GM21447 (cell line): Measurements from ENCODE around the gene EEPD1.
"Not testable (repeated sequence)": the region's sequence is repeated elsewhere in the genome, so short reads cannot be mapped to it uniquely, and the experiment has no call there.

Experiments used
- ATAC-seq: cut with Tn5 transposase; IDR thresholded peaks from one replicate; pipeline ENCODE4 v1.9.1; 2021; ENCODE audit not compliant: unreplicated experiment

EEPD1 gene

GRCh38 chr7:36314491-36314890, 161.4 kb downstream of the EEPD1 start:
- no peak for ATAC-seq

DNA sequence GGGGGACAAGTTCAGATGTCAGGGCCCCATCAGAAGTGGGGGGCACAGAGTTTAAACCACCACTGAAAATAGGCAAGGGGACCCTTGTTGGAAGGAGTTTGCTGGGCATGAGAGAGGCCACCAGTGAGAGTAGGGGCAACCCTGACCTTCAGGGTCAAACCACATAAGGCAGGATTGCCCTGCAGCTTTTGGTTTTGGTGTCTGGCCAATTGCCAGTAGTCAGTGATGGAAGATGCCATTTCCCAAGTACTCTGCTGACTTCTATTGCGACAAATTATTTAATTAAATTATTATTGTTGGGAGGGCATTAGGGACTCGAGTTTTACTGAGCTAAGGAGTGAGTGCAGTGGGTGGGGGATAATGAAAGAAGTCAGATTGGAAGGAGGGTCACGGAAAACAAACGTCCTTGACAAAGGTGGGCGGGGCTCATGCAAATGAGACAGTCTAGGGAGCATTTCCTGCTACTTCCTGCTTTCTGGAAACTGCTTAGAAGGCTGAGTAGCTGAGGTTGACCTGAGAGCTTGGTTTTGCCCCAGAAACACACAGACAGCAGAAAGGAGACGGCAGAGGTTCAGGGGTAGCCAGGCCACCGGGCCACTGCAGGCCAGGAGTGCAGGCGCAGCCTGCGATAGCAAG, 162.4 kb downstream of the EEPD1 start:
- ATAC-seq = no peak

- no peak for ATAC-seq
Observed at GRCh38 chr7:36316319-36316718, 163.3 kb downstream of the EEPD1 start.

DNA sequence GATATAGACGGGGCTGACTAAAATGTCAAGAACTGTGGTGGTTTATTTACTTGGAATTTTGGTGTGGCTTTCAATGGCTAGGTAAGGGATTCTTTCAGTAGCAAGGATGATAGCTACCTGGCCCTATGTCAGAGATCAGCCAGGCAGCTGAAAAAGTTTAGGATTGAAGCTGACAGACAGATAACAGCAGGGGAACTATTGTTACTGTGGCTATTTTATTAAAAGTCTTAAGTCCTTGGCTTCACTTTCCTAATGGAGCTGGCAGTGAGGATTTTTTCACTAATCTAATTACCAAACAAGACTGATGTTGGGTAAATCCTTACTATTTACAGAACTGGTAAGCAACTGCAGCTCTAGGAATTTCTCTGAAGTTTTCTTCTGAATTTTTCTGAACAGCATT, 164.2 kb downstream of the EEPD1 start:
- ATAC-seq = no peak

DNA sequence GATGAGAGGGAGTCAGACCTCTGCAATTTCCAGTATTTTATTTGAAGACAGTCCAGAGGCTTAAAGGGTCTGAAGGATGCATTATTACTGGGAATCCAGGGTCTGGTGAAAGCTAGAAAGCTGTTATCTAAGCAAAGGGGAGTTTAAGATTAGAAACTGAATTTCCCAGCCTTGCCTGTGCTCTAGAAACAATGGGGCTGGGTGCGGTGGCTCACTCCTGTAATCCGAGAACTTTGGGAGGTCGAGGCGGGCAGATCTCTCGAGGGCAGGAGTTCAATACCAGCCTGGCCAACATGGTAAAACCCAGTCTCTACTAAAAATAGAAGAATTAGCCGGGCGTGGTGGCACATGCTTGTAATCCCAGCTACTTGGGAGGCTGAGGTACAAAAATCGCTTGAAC, 165.1 kb downstream of the EEPD1 start:
- no peak for ATAC-seq

- not testable (repeated sequence) for ATAC-seq
Observed at GRCh38 chr7:36321284-36321683, 168.2 kb downstream of the EEPD1 start.

DNA sequence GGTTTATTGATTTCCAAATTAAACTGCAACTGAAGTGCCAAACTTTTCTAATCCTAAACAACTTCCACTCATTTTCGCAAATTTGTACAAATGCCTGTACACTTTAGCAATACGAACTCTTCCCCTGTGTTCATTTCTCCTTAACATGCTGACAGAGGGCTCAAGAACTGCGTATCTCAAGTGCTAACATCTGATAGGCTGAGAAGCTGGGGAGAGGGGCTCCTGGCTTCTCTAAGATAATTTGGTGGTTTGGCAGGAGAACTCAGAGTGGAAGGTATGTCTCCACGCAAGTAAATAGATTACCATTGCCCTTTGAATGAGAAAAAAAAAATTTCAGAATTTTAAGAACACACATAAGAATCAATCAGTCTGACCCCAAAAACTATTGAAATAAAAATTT, 183.3 kb downstream of the EEPD1 start:
- ATAC-seq = no peak

- ATAC-seq = no peak
Observed at GRCh38 chr7:36338256-36338655, 185.2 kb downstream of the EEPD1 start.

DNA sequence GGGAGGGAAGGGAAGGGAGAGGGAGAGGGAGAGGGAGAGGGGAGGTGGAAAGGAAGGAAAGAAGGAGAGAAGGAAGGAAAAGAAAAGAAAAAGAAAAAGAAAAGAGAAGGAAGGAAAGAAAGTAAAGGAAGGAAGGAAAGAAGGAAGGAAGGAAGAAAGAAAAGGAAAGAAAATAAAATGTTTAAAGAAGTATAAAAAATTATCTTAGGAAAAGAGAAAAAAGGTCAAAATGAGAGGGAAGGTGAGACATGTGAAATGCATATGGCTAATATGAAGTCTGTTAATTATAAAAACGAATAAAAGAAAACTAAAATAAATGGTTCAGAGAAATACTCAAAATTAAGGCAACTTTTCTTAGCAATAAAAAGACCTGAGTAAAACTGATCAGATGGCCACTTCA, 190.5 kb downstream of the EEPD1 start:
- no peak for ATAC-seq

DNA sequence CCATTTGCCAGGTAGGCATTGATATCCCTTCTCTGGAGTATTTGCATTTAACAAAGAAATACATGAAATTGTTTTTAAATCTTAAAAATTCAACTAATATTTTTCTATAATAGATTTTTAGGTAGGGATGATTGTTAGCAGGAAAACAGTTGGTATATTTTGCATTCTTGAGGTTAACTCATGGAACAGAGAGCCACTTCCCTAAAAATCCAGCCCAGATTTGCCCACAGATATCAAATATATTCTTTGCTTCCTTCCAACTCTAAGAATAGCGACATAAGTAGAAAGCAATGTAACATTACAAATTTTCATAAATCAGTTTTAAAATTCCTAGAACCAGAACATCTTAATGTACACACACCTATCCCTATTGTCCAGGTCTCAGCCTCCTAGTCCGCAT, 191.6 kb downstream of the EEPD1 start:
- no peak for ATAC-seq

DNA sequence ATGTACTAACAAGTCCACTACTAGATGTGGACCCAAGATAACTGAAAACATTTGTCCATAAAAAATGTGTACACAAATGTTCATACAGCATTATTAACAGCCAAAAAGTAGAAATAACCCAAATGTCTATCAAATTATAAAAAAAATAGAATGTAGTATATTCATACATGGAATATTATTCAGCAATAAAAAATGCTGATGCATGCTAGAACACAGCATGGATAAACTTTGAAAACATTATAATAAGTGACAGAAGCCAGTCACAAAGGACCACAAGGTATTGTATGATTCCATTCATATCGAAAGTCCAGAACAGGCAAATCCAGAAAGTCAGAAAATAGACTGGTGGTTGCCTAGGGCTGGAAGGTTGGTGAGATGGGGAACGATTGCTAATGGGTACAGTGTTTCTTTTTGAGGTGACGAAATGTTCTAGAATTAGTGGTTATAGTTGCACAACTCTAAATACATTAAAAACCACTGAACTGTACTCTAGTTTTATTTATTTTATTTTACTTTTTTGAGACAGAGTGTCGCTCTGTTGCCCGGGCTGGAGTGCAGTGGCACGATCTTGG, 193.3 kb downstream of the EEPD1 start:
- no peak for ATAC-seq

DNA sequence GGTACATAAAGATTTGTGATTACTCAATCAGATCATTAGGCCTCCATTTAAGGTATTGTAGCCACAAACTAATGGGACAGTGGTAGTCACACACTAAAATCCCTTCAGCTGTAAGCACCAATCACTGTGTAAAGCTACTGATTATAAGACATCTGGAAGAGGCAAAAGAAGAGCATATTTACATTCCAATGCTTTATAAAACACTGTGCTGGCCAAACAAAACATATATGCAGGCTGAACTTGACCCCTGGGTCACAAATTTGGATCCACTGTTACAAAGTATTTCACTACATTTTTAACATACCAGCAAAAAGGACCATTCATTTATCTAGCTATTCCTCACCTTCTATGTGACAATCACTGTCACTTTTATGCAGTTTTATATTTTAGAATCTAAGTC, 195.2 kb downstream of the EEPD1 start:
- ATAC-seq = no peak

- ATAC-seq = no peak
Observed at GRCh38 chr7:36348771-36349170, 195.7 kb downstream of the EEPD1 start.

- no peak for ATAC-seq
Observed at GRCh38 chr7:36349626-36350025, 196.6 kb downstream of the EEPD1 start.
